NB4 (cell line): Measurements from ENCODE around the gene PSPC1.

Source experiments
- DNase-seq: peaks from one replicate; pipeline ENCODE4 v3.0.0; 2010; ENCODE audit warnings: low read depth
- H3K4me3 ChIP-seq: one replicate; pipeline ENCODE4 v1.5.1; 2011; ENCODE audit warnings: mild to moderate bottlenecking, low read depth, low read length, moderate library complexity
- CTCF ChIP-seq: IDR thresholded peaks from one replicate; pipeline ENCODE4 v1.5.1; 2012; ENCODE audit warnings: low read depth, low read length
- MYC ChIP-seq: IDR thresholded peaks from 2 replicates; pipeline ENCODE4 v1.6.1; 2011; ENCODE audit warnings: low read depth, low read length
- POLR2A ChIP-seq: IDR thresholded peaks from 2 replicates; pipeline ENCODE4 v1.6.1; 2011; ENCODE audit warnings: mild to moderate bottlenecking; ENCODE audit not compliant: insufficient read length; ENCODE audit errors: extremely low read depth
- TF ChIP-seq, protein P1 (sequence below): IDR thresholded peaks from 2 replicates; pipeline ENCODE4 v1.6.1; 2011; ENCODE audit warnings: low read depth, low read length

Gene PSPC1

DNA sequence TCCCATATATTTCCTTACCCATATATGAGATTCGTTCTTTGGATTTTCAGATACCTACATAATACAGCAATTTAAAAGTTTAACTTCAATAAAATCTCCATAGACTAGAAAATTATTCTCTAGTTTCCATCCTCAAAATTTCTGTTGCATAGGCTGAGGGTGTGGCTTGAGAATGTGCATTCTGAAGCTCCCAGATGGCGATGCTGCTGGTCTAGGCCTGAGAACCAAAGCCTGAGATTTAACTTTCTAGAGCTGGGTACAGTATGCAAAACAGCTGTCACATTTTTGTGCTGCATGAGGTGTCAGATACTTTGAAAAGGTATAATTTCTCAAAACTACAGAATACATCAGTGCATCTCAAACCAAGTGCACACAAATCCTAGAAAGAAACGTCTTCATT is 106.6 kb downstream of the PSPC1 start:
- TF ChIP-seq POLR2A: no peak
- TF ChIP-seq, protein P1, sequence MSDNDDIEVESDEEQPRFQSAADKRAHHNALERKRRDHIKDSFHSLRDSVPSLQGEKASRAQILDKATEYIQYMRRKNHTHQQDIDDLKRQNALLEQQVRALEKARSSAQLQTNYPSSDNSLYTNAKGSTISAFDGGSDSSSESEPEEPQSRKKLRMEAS: no peak
- no peak for TF ChIP-seq CTCF
- no peak for TF ChIP-seq MYC
- H3K4me3 ChIP-seq: no peak overlapping the region
- DNase-seq: no peak

- no peak for DNase-seq
- H3K4me3 ChIP-seq: no peak overlapping the region
- TF ChIP-seq MYC (no peak), CTCF (no peak), POLR2A (no peak)
- TF ChIP-seq, protein P1: no peak
These were observed 107.8 kb downstream of the PSPC1 start for GRCh38 chr13:19674898-19675297.

DNA sequence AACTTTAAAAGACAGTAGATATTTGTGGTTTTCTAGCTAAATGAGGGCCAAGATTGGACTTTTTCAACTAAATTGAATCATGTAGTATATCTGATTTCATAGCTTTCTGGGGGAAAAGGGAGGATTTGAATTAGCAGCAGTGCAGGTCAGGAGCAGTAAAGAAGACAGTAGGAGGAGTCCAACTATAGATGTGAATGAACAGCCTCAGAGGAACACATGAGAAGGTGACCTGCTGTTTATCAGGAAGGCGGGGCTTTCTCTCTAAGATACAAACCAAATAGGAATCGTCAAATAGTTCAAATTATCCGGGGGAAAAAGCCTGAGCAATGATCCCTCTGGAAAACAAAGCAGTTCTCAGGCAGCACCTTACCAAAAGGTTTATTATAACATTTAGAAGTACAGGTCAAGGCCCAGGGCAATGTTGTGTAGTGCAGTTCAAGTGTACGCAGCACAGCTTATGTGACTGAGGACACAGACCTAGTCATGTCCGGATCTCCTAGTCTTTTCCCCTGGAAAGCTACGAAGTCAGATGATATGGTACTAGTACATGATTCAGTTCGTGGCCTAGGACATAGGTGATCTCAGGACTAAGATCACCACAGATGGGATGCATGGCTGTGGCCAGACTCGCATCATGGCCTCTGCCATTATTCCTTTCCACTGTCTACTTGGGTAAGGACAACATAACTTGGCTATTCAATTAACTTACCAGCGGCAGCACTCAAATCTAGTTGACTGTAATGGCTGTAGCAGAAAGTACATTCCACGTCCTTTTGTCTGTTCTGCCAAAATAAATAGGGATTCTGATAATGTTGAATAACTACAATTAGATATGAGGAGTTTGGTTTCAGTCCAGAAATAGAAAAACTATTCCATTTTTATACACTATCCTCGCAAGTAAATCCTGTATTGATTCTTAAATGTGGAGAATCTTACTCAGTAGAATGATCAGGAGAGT is 109.0 kb downstream of the PSPC1 start:
- DNase-seq: no peak
- TF ChIP-seq POLR2A (no peak), MYC (no peak), CTCF (no peak)
- TF ChIP-seq, protein P1: no peak
- no peak overlapping the region for H3K4me3 ChIP-seq

- TF ChIP-seq MYC: no peak
- TF ChIP-seq, protein P1: no peak
- TF ChIP-seq POLR2A: no peak
- TF ChIP-seq CTCF: no peak
- no peak for DNase-seq
- no peak overlapping the region for H3K4me3 ChIP-seq
These were observed 109.8 kb downstream of the PSPC1 start for GRCh38 chr13:19672990-19673389.

GRCh38 chr13:19670147-19670546 is 112.6 kb downstream of the PSPC1 start:
- TF ChIP-seq, protein P1: no peak
- TF ChIP-seq MYC (no peak), CTCF (no peak)
- no peak for DNase-seq
- no peak overlapping the region for H3K4me3 ChIP-seq
